Mesenchymal stem cell (in vitro differentiated cells and primary cell): ENCODE data around the gene RNGTT.
A peak's percentile ranks its signal among the peaks of the same experiment; 100 is the strongest.
"Not testable (repeated sequence)": the region's sequence is repeated elsewhere in the genome, so short reads cannot be mapped to it uniquely, and the experiment has no call there.

Experiments used
- DNase-seq: peaks from one replicate; pipeline ENCODE4 v3.0.0-alpha.2; 2013
- H2AFZ ChIP-seq: one replicate; pipeline ENCODE4 v1.6.1; 2013; ENCODE audit warnings: low read depth, mild to moderate bottlenecking, control low read depth, inconsistent platforms, low read length, moderate library complexity
- H2AK5ac ChIP-seq: 2 replicates; pipeline ENCODE4 v1.6.1; 2013; ENCODE audit warnings: low read length, moderate library complexity, mild to moderate bottlenecking, inconsistent platforms; ENCODE audit not compliant: severe bottlenecking
- H2BK120ac ChIP-seq: one replicate; pipeline ENCODE4 v1.6.1; 2013; ENCODE audit warnings: low read depth, mild to moderate bottlenecking, inconsistent platforms, low read length, moderate library complexity
- H2BK12ac ChIP-seq, 2 experiments: one replicate each; pipeline ENCODE4 v1.6.1; 2013; ENCODE audit warnings: inconsistent platforms in 2 of 2, low read length in 2 of 2, mild to moderate bottlenecking in 2 of 2, moderate library complexity in 2 of 2, control low read depth in 1 of 2
- H2BK15ac ChIP-seq: one replicate; pipeline ENCODE4 v1.6.1; 2013; ENCODE audit warnings: mild to moderate bottlenecking, low read depth, inconsistent platforms; ENCODE audit not compliant: poor library complexity, severe bottlenecking
- H2BK5ac ChIP-seq: 2 replicates; pipeline ENCODE4 v1.6.1; 2013; ENCODE audit warnings: low read depth, mild to moderate bottlenecking, low read length, control low read depth, inconsistent platforms; ENCODE audit not compliant: poor library complexity, severe bottlenecking
- H3K14ac ChIP-seq, 2 experiments: one replicate each; pipeline ENCODE4 v1.6.1; 2013; ENCODE audit warnings: inconsistent platforms in 2 of 2, low read length in 2 of 2, control low read depth in 1 of 2, mild to moderate bottlenecking in 1 of 2, moderate library complexity in 1 of 2
- H3K18ac ChIP-seq, 2 experiments: one replicate each; pipeline ENCODE4 v1.6.1; 2013; ENCODE audit warnings: inconsistent platforms in 2 of 2, low read length in 2 of 2, control low read depth in 1 of 2, low read depth in 1 of 2, mild to moderate bottlenecking in 1 of 2
- H3K23ac ChIP-seq, 2 experiments: one replicate each; pipeline ENCODE4 v1.6.1; 2013; ENCODE audit warnings: inconsistent platforms in 2 of 2, low read length in 2 of 2, mild to moderate bottlenecking in 2 of 2, moderate library complexity in 2 of 2, control low read depth in 1 of 2
- H3K27ac ChIP-seq: 2 replicates; pipeline ENCODE4 v1.5.1; 2013; ENCODE audit warnings: mild to moderate bottlenecking, moderate library complexity, low read length, control low read depth, inconsistent platforms; ENCODE audit not compliant: poor library complexity, severe bottlenecking
- H3K27me3 ChIP-seq, 2 experiments: 2 replicates each; pipeline versions ENCODE4 v1.6.1 to v1.7.0; 2013; ENCODE audit warnings: low read length in 2 of 2, mild to moderate bottlenecking in 2 of 2, moderate library complexity in 2 of 2, control low read depth in 1 of 2, inconsistent platforms in 1 of 2; ENCODE audit not compliant: control insufficient read depth in 1 of 2, insufficient read depth in 1 of 2
- H3K36me3 ChIP-seq, 2 experiments: 2 replicates each; pipeline versions ENCODE4 v1.6.1 to v1.7.0; 2013; ENCODE audit warnings: low read length in 2 of 2, control low read depth in 1 of 2, inconsistent platforms in 1 of 2, low read depth in 1 of 2, mild to moderate bottlenecking in 1 of 2; ENCODE audit not compliant: insufficient read depth in 2 of 2, control insufficient read depth in 1 of 2
- H3K4ac ChIP-seq, 2 experiments: one replicate each; pipeline ENCODE4 v1.6.1; 2013; ENCODE audit warnings: inconsistent platforms in 2 of 2, low read length in 2 of 2, mild to moderate bottlenecking in 2 of 2, moderate library complexity in 2 of 2, control low read depth in 1 of 2, low read depth in 1 of 2
- H3K4me1 ChIP-seq: 2 replicates; pipeline ENCODE4 v1.6.1; 2013; ENCODE audit warnings: low read depth, low read length, control low read depth; ENCODE audit not compliant: control insufficient read depth, insufficient read depth
- H3K4me2 ChIP-seq: 2 replicates; pipeline ENCODE4 v1.6.1; 2013; ENCODE audit warnings: low read length, mild to moderate bottlenecking, inconsistent platforms; ENCODE audit not compliant: poor library complexity, severe bottlenecking
- H3K4me3 ChIP-seq, 2 experiments: 2 replicates each; pipeline versions ENCODE4 v1.5.1 to v1.7.0; 2013; ENCODE audit warnings: low read length in 2 of 2, mild to moderate bottlenecking in 2 of 2, control low read depth in 1 of 2, low read depth in 1 of 2; ENCODE audit not compliant: insufficient read depth in 1 of 2
- H3K79me1 ChIP-seq: replicated peaks from 2 replicates; pipeline ENCODE4 v1.6.1; 2013; ENCODE audit warnings: mild to moderate bottlenecking, control low read depth, low read length, inconsistent platforms; ENCODE audit not compliant: poor library complexity, severe bottlenecking
- H3K9ac ChIP-seq: 2 replicates; pipeline ENCODE4 v1.7.0; 2013; ENCODE audit warnings: mild to moderate bottlenecking, low read length, moderate library complexity
- H3K9me3 ChIP-seq: 2 replicates; pipeline ENCODE4 v1.7.0; 2013; ENCODE audit warnings: mild to moderate bottlenecking, low read length; ENCODE audit not compliant: control insufficient read depth
- H4K8ac ChIP-seq: one replicate; pipeline ENCODE4 v1.6.1; 2013; ENCODE audit warnings: inconsistent platforms, mild to moderate bottlenecking, low read length, moderate library complexity
- H4K91ac ChIP-seq: one replicate; pipeline ENCODE4 v1.6.1; 2013; ENCODE audit warnings: mild to moderate bottlenecking, low read length, inconsistent platforms
- WGBS: methylation state at CpG from one replicate; pipeline ENCODE4 v1.1.7; 2013; ENCODE audit warnings: mixed read lengths; 5-methylcytosine and 5-hydroxymethylcytosine counted together

The RNGTT gene

DNA sequence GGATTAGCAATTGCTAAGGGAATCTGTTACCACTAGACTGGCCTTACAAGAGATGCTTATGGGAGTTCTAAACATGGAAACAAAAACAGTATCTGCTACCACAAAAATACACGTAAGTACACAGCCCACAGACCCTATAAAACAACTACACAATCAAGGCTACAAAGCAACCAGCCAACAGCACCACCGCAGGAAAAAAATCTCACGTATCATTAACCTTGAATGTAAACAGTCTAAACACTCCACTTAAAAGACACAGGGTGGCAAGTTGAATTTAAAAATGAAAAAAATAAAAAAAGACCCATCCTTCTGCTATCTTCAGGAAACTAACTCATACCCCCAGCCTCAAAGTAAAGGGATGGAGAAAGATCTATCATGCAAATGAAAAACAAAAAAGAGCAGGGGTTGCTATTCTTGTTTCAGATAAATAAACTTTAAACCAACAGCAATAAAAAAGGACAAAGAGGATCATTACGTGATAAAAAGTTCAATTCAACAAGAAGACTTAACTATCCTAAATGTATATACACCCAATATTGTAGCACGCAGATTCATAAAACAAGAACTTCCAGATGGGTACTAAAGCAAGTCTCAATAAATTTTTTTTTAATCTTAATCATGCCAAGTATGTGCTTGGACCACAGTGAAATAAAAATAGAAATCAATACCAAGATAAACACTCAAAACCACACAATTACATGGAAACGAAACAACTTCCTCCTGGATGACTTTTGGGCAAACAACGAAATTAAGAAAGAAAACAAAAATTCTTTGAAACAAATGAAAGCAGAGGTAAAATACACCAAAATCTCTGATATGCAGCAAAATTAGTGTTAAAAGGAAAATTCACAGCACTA is 52.3 kb downstream of the RNGTT start:
- Histone ChIP-seq H3K23ac (no peak overlapping the region), H2BK15ac (no peak overlapping the region), H3K36me3 (no peaks in the 10 kb centered on the region), H4K91ac (no peak overlapping the region), H3K4me2 (no peak overlapping the region), H3K4ac (no peak overlapping the region), H3K27ac (no peak overlapping the region), H4K8ac (no peak overlapping the region), H3K27me3 (no peaks in the 10 kb centered on the region), H3K4me1 (peaks cover 5% of the 10 kb centered on the region), H2AK5ac (no peak overlapping the region), H3K9ac (no peak overlapping the region), H3K4me3 (no peak overlapping the region), H3K18ac (no peak overlapping the region), H2BK5ac (no peak overlapping the region), H3K14ac (no peak overlapping the region), H2BK120ac (no peak overlapping the region), H2AFZ (no peak overlapping the region), H3K9me3 (no peaks in the 10 kb centered on the region), H3K79me1 (peaks cover 33% of the 10 kb centered on the region), H2BK12ac (no peak overlapping the region)
- 82% methylated on average over 5 of the region's 7 CpGs for WGBS
- no peak for DNase-seq

DNA sequence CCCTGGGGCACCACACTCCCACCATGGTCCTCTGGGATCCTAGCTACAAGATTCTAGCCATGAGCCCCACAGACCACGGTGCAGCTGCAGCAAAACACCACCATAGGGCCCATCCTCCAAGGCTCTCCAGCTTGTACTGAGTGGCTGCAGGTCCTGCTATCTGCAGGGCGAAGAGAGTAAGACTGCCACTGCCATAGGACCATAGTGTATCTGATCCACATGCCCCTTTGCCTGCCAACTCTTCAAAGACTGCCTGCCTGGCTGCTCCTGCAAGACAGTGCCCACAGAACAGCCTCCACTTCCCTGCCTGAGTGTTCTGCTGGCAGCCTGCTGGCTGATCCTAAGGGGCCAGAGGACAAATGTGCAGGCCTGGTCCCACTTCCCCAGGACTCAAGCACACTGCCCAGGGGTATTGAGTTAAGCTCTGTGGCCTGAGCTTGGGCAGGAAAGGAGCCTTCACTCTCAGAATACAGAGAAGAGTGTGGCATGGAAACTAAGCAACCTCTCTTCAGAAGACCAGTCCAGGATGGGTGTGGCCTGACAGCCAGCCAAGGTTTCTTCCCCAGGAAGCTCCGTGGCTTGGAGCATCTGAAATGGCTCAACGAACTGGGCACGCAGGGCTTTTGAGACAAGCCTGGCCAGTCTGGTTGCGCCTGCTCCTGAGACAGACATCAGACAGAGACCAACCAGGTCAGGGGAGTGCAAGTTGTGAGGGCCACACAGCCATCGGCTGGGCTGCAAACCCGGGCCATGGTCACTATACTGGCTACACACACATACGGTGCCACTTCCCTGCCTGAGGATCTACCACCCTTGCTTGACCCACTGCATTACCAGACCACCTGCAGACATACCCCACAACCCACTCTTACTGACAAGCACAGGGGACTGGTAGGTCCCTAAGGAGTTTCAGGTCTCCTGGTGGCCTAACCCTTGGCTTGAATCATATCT is 54.5 kb downstream of the RNGTT start:
- no peak overlapping the region for H2BK120ac ChIP-seq
- peaks cover 5% of the 10 kb centered on the region for H3K4me1 ChIP-seq
- H3K9ac ChIP-seq = no peak overlapping the region
- no peak overlapping the region for H2BK12ac ChIP-seq
- no peak overlapping the region for H3K4me3 ChIP-seq
- no peak overlapping the region for H3K23ac ChIP-seq
- H3K18ac ChIP-seq = no peak overlapping the region
- H2BK5ac ChIP-seq = no peak overlapping the region
- peak overlapping the region; percentile 60 for H4K8ac ChIP-seq
- peaks cover 31% of the 10 kb centered on the region for H3K79me1 ChIP-seq
- no peak overlapping the region for H2AFZ ChIP-seq
- no peaks in the 10 kb centered on the region for H3K9me3 ChIP-seq
- H4K91ac ChIP-seq = no peak overlapping the region
- no peak for DNase-seq
- H2AK5ac ChIP-seq = no peak overlapping the region
- no peak overlapping the region for H3K27ac ChIP-seq
- no peak overlapping the region for H3K4ac ChIP-seq
- WGBS = over 99% methylated on average over 9 of the region's 9 CpGs
- no peak overlapping the region for H2BK15ac ChIP-seq
- H3K14ac ChIP-seq = no peak overlapping the region
- H3K4me2 ChIP-seq = no peak overlapping the region
- H3K36me3 ChIP-seq = peaks cover 0 to 8% of the 10 kb centered on the region in 2 experiments
- H3K27me3 ChIP-seq = no peaks in the 10 kb centered on the region

DNA sequence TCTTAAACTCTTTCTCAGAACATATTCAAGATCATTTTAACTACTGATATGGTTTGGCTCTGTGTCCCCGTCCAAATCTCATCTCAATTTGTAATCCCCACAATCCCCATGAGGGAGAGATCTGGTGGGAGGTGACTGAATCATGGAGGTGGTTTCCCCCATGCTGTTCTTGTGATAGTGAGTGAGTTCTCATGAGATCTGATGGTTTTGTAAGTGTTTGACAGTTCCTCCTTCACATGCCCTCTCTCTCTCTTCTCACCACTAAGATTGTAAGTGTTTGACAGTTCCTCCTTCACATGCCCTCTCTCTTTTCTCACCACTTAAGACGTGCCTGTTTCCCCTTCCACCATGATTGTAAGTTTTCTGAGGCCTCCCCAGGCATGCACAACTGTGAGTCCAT is 56.3 kb downstream of the RNGTT start:
- not testable (repeated sequence) for H2AFZ ChIP-seq, H3K4ac ChIP-seq, H3K27ac ChIP-seq, H3K18ac ChIP-seq, H3K4me1 ChIP-seq, H2BK120ac ChIP-seq, H3K4me3 ChIP-seq, H2AK5ac ChIP-seq, H3K4me2 ChIP-seq, H4K91ac ChIP-seq, H3K27me3 ChIP-seq, H2BK5ac ChIP-seq, H3K14ac ChIP-seq, H2BK15ac ChIP-seq, H2BK12ac ChIP-seq, H3K9me3 ChIP-seq, H3K23ac ChIP-seq, DNase-seq, H3K9ac ChIP-seq, H4K8ac ChIP-seq
- WGBS = 73% methylated on average over 1 of the region's 2 CpGs
- H3K79me1 ChIP-seq = peaks cover 28% of the 10 kb centered on the region
- peaks cover 0 to 16% of the 10 kb centered on the region in 2 experiments for H3K36me3 ChIP-seq
